MCF 10A (cell line): ENCODE results near the gene DIP2B. TPM values are rescaled to one million over a fixed set of nuclear protein-coding genes. Genes with fewer than 3 reads are reported as not detected.
A peak's percentile ranks its signal among the peaks of the same experiment; 100 is the strongest.

Source experiments
- BruUV-seq: library from RNA; stranded (reverse); fragments of 400-500 nt; replicated peaks from 2 replicates; lab custom pipeline; 2021; lab: Mats Ljungman, UMichigan
- CTCF ChIA-PET: fragments of 300-600 bp; sonication (Branson Sonifier 250); formaldehyde crosslinking; extraction: SDS; loops from one replicate; lab custom pipeline; 2021; ENCODE audit warnings: antibody characterized with exemption, inconsistent platforms; lab: Yijun Ruan, JAX
- POLR2A ChIA-PET: fragments of 300-600, 350-650 bp; sonication (Branson Sonifier 250); formaldehyde crosslinking; extraction: SDS; loops from one replicate; lab custom pipeline; 2020; ENCODE audit warnings: antibody characterized with exemption, inconsistent platforms; lab: Yijun Ruan, JAX
- DNase-seq: peaks from one replicate; pipeline ENCODE4 v3.0.0-alpha.2; 2018; ENCODE audit not compliant: unreplicated experiment
- H3K27ac Mint-ChIP-seq: one replicate; pipeline ENCODE4 v1.8.0; 2022; ENCODE audit warnings: mild to moderate bottlenecking, low read depth, mixed read lengths; ENCODE audit not compliant: unreplicated experiment
- H3K27me3 Mint-ChIP-seq: one replicate; pipeline ENCODE4 v1.8.0; 2022; ENCODE audit warnings: mixed read lengths; ENCODE audit not compliant: insufficient read depth, unreplicated experiment
- H3K36me3 Mint-ChIP-seq: one replicate; pipeline ENCODE4 v1.8.0; 2022; ENCODE audit warnings: mild to moderate bottlenecking, moderate library complexity, mixed read lengths; ENCODE audit not compliant: insufficient read depth, unreplicated experiment
- H3K4me1 Mint-ChIP-seq: one replicate; pipeline ENCODE4 v1.8.0; 2022; ENCODE audit warnings: mixed read lengths; ENCODE audit not compliant: insufficient read depth, unreplicated experiment
- H3K4me3 Mint-ChIP-seq: one replicate; pipeline ENCODE4 v1.8.0; 2022; ENCODE audit warnings: mild to moderate bottlenecking, moderate library complexity, mixed read lengths; ENCODE audit not compliant: unreplicated experiment
- H3K9me3 Mint-ChIP-seq: one replicate; pipeline ENCODE4 v1.8.0; 2022; ENCODE audit warnings: mixed read lengths; ENCODE audit not compliant: unreplicated experiment
- CTCF ChIP-seq: fragments of 200-600 bp; IDR thresholded peaks from one replicate; pipeline ENCODE4 v1.8.0; 2022; ENCODE audit warnings: antibody characterized with exemption, mild to moderate bottlenecking; ENCODE audit not compliant: unreplicated experiment
- intact Hi-C: fragments of 100-400 bp; cut with micrococcal nuclease; formaldehyde crosslinking; loops from 2 replicates; pipeline ENCODE4 v1.14.1; 2022
- total RNA-seq: library from RNA; stranded (reverse); gene quantifications from 2 replicates; pipeline ENCODE4 v1.2.3, GENCODE V29; 2022

Gene DIP2B
- total RNA-seq, 1 experiment from 2014 or later = 18.8 TPM

- peaks cover 51% of the 10 kb centered on the region for H3K36me3 Mint-ChIP-seq
- no peak for TF ChIP-seq CTCF
- H3K27me3 Mint-ChIP-seq = no peaks in the 10 kb centered on the region
- H3K9me3 Mint-ChIP-seq = peaks cover 8% of the 10 kb centered on the region
- peaks cover 68% of the 10 kb centered on the region for H3K4me1 Mint-ChIP-seq
- ChIA-PET CTCF (interaction anchor here (0.5 to 2.1 kb wide), 3 partner anchors 22 to 191 kb away, joined by 3 to 13 read pairs (median 4); no protein-coding TSS in a partner anchor), POLR2A (interaction anchor here (1.1 to 8.4 kb wide), 7 partner anchors 11 to 240 kb away, joined by 3 to 169 read pairs (median 12); partner anchors contain the start of genes ATF1 and SLC11A2)
- H3K4me3 Mint-ChIP-seq = no peak overlapping the region
- BruUV-seq = no TSS peak
- intact Hi-C loops = no loop called here
- peak overlapping the region; percentile 96 for H3K27ac Mint-ChIP-seq
- DNase-seq = peak; percentile 87
These were observed 283.8 kb downstream of the DIP2B start for GRCh38 chr12:50788561-50788960.

DNA sequence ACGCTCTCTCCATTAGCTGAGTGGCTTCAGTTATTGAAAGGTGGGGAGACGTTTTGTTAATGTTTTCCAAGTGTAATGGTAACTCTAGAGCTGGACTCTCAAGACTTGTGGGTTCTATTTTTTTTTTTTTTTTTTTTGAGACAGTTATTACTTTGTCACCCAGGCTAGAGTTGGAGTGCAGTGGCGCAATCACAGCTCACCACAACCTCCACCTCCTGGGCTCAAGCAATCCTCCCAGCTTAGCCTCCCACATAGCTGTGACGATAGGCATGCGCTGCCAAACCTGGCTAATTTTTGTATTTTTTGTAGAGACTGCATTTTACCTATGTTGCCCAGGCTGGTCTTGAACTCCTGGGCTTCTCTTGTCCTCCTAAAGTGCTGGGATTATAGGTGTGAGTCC is 285.3 kb downstream of the DIP2B start:
- intact Hi-C loops = no loop called here
- ChIA-PET POLR2A (interaction anchor here (0.6 to 2.5 kb wide), 6 partner anchors 14 to 529 kb away, joined by 3 to 15 read pairs (median 3); partner anchors contain the start of gene ATF1), CTCF (interaction anchor here (0.8 to 1.9 kb wide), 3 partner anchors 17 to 25 kb away, joined by 3 to 8 read pairs (median 3); no protein-coding TSS in a partner anchor)
- BruUV-seq = no TSS peak
- Mint-ChIP-seq H3K9me3 (peaks cover 8% of the 10 kb centered on the region), H3K36me3 (peaks cover 48% of the 10 kb centered on the region), H3K27me3 (no peaks in the 10 kb centered on the region), H3K27ac (peak overlapping the region; percentile 69), H3K4me3 (no peak overlapping the region), H3K4me1 (peaks cover 60% of the 10 kb centered on the region)
- no peak for TF ChIP-seq CTCF
- DNase-seq = no peak

Other genes with a start within 250 kb of the DIP2B start
- gene LIMA1, start 221.5 kb upstream of the DIP2B start, total RNA-seq = 65.5 and 86.0 TPM in 2 replicates
- gene FAM186A, start 108.4 kb upstream of the DIP2B start, total RNA-seq = not detected in 2 replicates
- gene LARP4, start 104.1 kb upstream of the DIP2B start, total RNA-seq = 73.6 and 78.8 TPM in 2 replicates